Keratinocyte (primary cell): ENCODE results near the gene FNDC3B. TPM values are rescaled to one million over a fixed set of nuclear protein-coding genes. Genes with fewer than 3 reads are reported as not detected.

Experiments
- DNase-seq: peaks from one replicate; pipeline ENCODE4 v3.0.0-alpha.2; 2011; ENCODE audit warnings: low read depth, missing footprints, low spot score
- FAIRE-seq: peaks from 2 replicates; lab custom pipeline; 2011; peaks lifted over from hg19 to GRCh38; lab: Jason Lieb, UNC
- H2AFZ ChIP-seq: 2 replicates; pipeline ENCODE4 v1.6.0; 2012; ENCODE audit warnings: low read length, control low read depth, inconsistent platforms; ENCODE audit not compliant: control insufficient read depth
- H3K27ac ChIP-seq: 2 replicates; pipeline ENCODE4 v1.5.1; 2011; ENCODE audit warnings: low read length; ENCODE audit not compliant: control insufficient read depth, insufficient read depth
- H3K27me3 ChIP-seq: 3 replicates; pipeline ENCODE4 v1.6.0; 2011; ENCODE audit warnings: low read length; ENCODE audit not compliant: control insufficient read depth, insufficient read depth; ENCODE audit errors: extremely low read depth
- H3K36me3 ChIP-seq, 2 experiments: 2 replicates in 1 of 2; 3 replicates in 1 of 2; pipeline ENCODE4 v1.5.1; 2011; ENCODE audit warnings: low read length in 2 of 2, mild to moderate bottlenecking in 1 of 2; ENCODE audit not compliant: control insufficient read depth in 2 of 2, insufficient read depth in 2 of 2; ENCODE audit errors: extremely low read depth in 1 of 2
- H3K4me1 ChIP-seq: 3 replicates; pipeline ENCODE4 v1.5.1; 2011; ENCODE audit warnings: low read length; ENCODE audit not compliant: control insufficient read depth, insufficient read depth; ENCODE audit errors: extremely low read depth
- H3K4me2 ChIP-seq: 3 replicates; pipeline ENCODE4 v1.6.0; 2011; ENCODE audit warnings: low read depth, low read length; ENCODE audit not compliant: control insufficient read depth, insufficient read depth; ENCODE audit errors: extremely low read depth
- H3K4me3 ChIP-seq, 3 experiments: fragments of 200-600 bp in 1 of 3; sonication (generic) in 1 of 3; 2 replicates in 2 of 3; 3 replicates in 1 of 3; pipeline ENCODE4 v1.5.1; 2011 to 2016; ENCODE audit warnings: low read length in 3 of 3, mild to moderate bottlenecking in 3 of 3, control low read depth in 2 of 3, inconsistent platforms in 1 of 3, low read depth in 1 of 3, mixed read lengths in 1 of 3, mixed run types in 1 of 3, moderate library complexity in 1 of 3; ENCODE audit not compliant: control insufficient read depth in 2 of 3, insufficient read depth in 2 of 3; ENCODE audit errors: extremely low read depth in 1 of 3
- H3K79me2 ChIP-seq: 2 replicates; pipeline ENCODE4 v1.6.0; 2012; ENCODE audit warnings: low read length; ENCODE audit not compliant: control insufficient read depth, insufficient read depth
- H3K9ac ChIP-seq: 3 replicates; pipeline ENCODE4 v1.6.0; 2011; ENCODE audit warnings: low read length; ENCODE audit not compliant: control insufficient read depth, insufficient read depth; ENCODE audit errors: extremely low read depth
- H3K9me1 ChIP-seq: 3 replicates; pipeline ENCODE4 v1.6.0; 2011; ENCODE audit warnings: low read length; ENCODE audit not compliant: control insufficient read depth, insufficient read depth; ENCODE audit errors: extremely low read depth
- H3K9me3 ChIP-seq: 2 replicates; pipeline ENCODE4 v1.5.1; 2012; ENCODE audit warnings: low read depth, low read length; ENCODE audit not compliant: control insufficient read depth
- H4K20me1 ChIP-seq: 3 replicates; pipeline ENCODE4 v1.6.0; 2011; ENCODE audit warnings: low read length; ENCODE audit not compliant: control insufficient read depth, insufficient read depth; ENCODE audit errors: extremely low read depth
- CTCF ChIP-seq, 3 experiments: IDR thresholded peaks in 1 of 3; conservative IDR thresholded peaks in 1 of 3; optimal IDR thresholded peaks in 1 of 3; 2 replicates in 2 of 3; 3 replicates in 1 of 3; pipeline versions ENCODE3 to v1.5.1; 2011; ENCODE audit warnings: low read length in 3 of 3, mild to moderate bottlenecking in 3 of 3, moderate library complexity in 2 of 3, control low read depth in 1 of 3, inconsistent platforms in 1 of 3; ENCODE audit not compliant: insufficient read depth in 2 of 3; ENCODE audit errors: extremely low read depth in 1 of 3
- EZH2 ChIP-seq: IDR thresholded peaks from one replicate; pipeline ENCODE4 v1.6.1; 2012; ENCODE audit warnings: inconsistent platforms, mild to moderate bottlenecking, low read length, moderate library complexity
- dilution Hi-C: fragments of 300-500 bp; cut with MboI; formaldehyde crosslinking; loops from one replicate; pipeline ENCODE4 v1.7.0; 2020; ENCODE audit warnings: low sequenced_read_pairs; ENCODE audit not compliant: extremely low pct_ligation_motif_present
- polyA plus RNA-seq, 5 experiments: library from polyadenylated mRNA; depleted of rRNA in 3 of 5; stranded (reverse) in 3 of 5; stranded (forward) in 1 of 5; unstranded in 1 of 5; fragments of >200 nt; gene quantifications; 1 replicate in 1 of 5; 2 replicates in 3 of 5; 3 replicates in 1 of 5; pipeline versions ENCODE4 v1.2.1 to v1.2.3, GENCODE V29; 2011 to 2012; ENCODE audit warnings: missing spikeins in 2 of 5, low read depth in 1 of 5, low replicate concordance in 1 of 5

FNDC3B gene
- polyA plus RNA-seq, 1 donor (not counting 4 experiments of a cell fraction or from before 2014, with no cell fraction given): 31.4 TPM

- H3K27ac ChIP-seq: no peak overlapping the region
- H3K27me3 ChIP-seq: no peaks in the 10 kb centered on the region
- H3K9me1 ChIP-seq: peaks cover 3% of the 10 kb centered on the region
- no peaks in the 10 kb centered on the region for H3K9me3 ChIP-seq
- no peak overlapping the region for H3K4me2 ChIP-seq
- H3K9ac ChIP-seq: no peak overlapping the region
- peaks cover 33% of the 10 kb centered on the region for H3K79me2 ChIP-seq
- no peak for TF ChIP-seq CTCF (optimal IDR thresholded peaks at IDR 0.05 in 1 of 3, IDR thresholded peaks at IDR 0.05 in 1 of 3, conservative IDR thresholded peaks at IDR 0.05 in 1 of 3; ENCODE audit: extremely low read depth in 1 of 3, insufficient read depth in 2 of 3, low read length in 3 of 3)
- no peaks in the 10 kb centered on the region for H3K4me1 ChIP-seq
- dilution Hi-C loops: no loop called here
- peaks cover 12 to 14% of the 10 kb centered on the region in 2 experiments for H3K36me3 ChIP-seq
- no peak overlapping the region for H3K4me3 ChIP-seq
- FAIRE-seq (no peak), DNase-seq (no peak)
- no peak overlapping the region for H2AFZ ChIP-seq
- peaks cover 2% of the 10 kb centered on the region for H4K20me1 ChIP-seq
These were observed 78.6 kb downstream of the FNDC3B start for GRCh38 chr3:172118019-172118418.

- Histone ChIP-seq H3K9ac (no peak overlapping the region), H3K4me2 (no peak overlapping the region), H4K20me1 (peaks cover 2% of the 10 kb centered on the region), H3K27ac (no peak overlapping the region), H2AFZ (no peak overlapping the region), H3K4me1 (peaks cover 1% of the 10 kb centered on the region), H3K9me3 (no peaks in the 10 kb centered on the region), H3K4me3 (no peak overlapping the region), H3K79me2 (peaks cover 35% of the 10 kb centered on the region), H3K27me3 (no peaks in the 10 kb centered on the region), H3K36me3 (peaks cover 6 to 10% of the 10 kb centered on the region in 2 experiments), H3K9me1 (peaks cover 3% of the 10 kb centered on the region)
- FAIRE-seq (no peak), DNase-seq (no peak)
- dilution Hi-C loops: no loop called here
- TF ChIP-seq CTCF (optimal IDR thresholded peaks at IDR 0.05 in 1 of 3, IDR thresholded peaks at IDR 0.05 in 1 of 3, conservative IDR thresholded peaks at IDR 0.05 in 1 of 3; ENCODE audit: extremely low read depth in 1 of 3, insufficient read depth in 2 of 3, low read length in 3 of 3) (no peak), EZH2 (no peak)
These were observed 80.0 kb downstream of the FNDC3B start for GRCh38 chr3:172119266-172119969.
